ENCODE measurements around the gene SBNO2. TPM values are rescaled to one million over a fixed set of nuclear protein-coding genes. Genes with fewer than 3 reads are reported as not detected.

The SBNO2 gene
- total and polyA plus RNA-seq, 2 donors (not counting 1 experiment from before 2014, with no cell fraction given), result 42.8 to 83.3 TPM

DNA sequence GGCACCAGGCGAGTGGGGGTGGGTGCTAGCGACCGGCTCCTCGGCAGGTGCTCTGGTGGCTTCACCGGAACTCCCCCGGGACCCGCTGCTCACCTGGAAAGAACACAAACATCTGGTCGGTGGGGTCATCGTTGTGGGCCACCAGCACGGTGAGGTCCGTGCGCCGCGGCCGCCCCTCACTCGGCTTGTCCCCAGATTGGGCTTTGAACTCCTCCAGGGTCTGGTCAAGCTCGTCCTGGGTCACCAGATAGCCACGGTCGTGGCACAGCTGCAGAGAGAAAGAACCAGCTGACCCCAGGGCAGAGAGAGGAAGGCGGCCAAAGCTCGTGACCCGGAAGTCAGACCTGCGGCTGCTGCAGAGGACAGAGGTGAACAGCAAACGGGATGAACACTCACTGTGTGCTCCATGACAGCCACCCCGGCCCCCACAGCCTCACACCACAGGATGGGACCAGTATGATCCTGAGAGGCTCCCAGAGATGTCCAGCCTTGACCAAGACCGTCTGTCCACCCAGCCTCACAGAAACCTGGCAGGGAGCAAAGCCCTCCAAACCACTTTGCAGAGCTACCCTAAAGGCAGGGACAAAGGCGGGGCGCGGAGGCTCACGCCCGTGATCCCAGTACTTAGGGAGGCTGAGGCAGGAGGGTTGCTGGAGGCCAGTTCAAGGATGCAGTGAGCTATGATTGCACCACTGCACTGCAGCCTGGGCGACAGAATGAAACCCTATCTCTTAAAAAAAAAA, 80.1 kb downstream of the SBNO2 start:
- peaks cover 35% of the 10 kb centered on the region for H3K4me1 Mint-ChIP-seq
- peak overlapping the region; percentile 97 for H3K4me3 Mint-ChIP-seq
- Histone ChIP-seq H3K27ac (ENCODE audit: low read length in 2 of 2) (peak overlapping the region in 1 of 2 donors; percentile 70), H3K4me1 (ENCODE audit: control insufficient read depth in 2 of 2, insufficient read depth in 2 of 2, low read length in 2 of 2) (peaks cover 24 to 31% of the 10 kb centered on the region in 2 donors), H3K27me3 (replicated peaks in 1 of 4; ENCODE audit: control extremely low read depth in 1 of 4, control insufficient read depth in 3 of 4, insufficient read depth in 4 of 4, low read length in 3 of 4) (no peaks in the 10 kb centered on the region), H3K9ac (ENCODE audit: low read length) (peak overlapping the region; percentile 89), H3K4me2 (replicated peaks; ENCODE audit: low read depth, low read length, poor library complexity, severe bottlenecking) (peak overlapping the region; percentile 89), H2AFZ (ENCODE audit: insufficient read depth, low read depth, low read length, poor library complexity, severe bottlenecking) (no peak overlapping the region), H3K36me3 (replicated peaks in 1 of 2; ENCODE audit: control extremely low read depth in 1 of 2, control insufficient read depth in 1 of 2, extremely low read depth in 1 of 2, insufficient read depth in 2 of 2, low read length in 1 of 2) (peaks cover 0 to 29% of the 10 kb centered on the region in 2 experiments), H3K4me3 (ENCODE audit: control extremely low read depth in 1 of 5, extremely low read depth in 1 of 5, insufficient read depth in 1 of 5, low read depth in 2 of 5, low read length in 4 of 5) (peak overlapping the region in 4 of 5 experiments; percentile 72 to 86 (median 76)), H3K9me3 (ENCODE audit: control extremely low read depth in 1 of 3, control insufficient read depth in 2 of 3, insufficient read depth in 1 of 3, low read length in 2 of 3) (no peaks in the 10 kb centered on the region), H4K20me1 (ENCODE audit: control insufficient read depth, insufficient read depth, low read length, poor library complexity, severe bottlenecking) (peaks cover 52% of the 10 kb centered on the region), H3K79me2 (ENCODE audit: control insufficient read depth, insufficient read depth, low read length) (peaks cover 57% of the 10 kb centered on the region)
- ChIA-PET CTCF (interaction anchor here (0.7 to 2.8 kb wide), 4 partner anchors 27 to 151 kb away, joined by 3 to 7 read pairs (median 5); partner anchors contain the start of gene ARHGAP45), POLR2A (interaction anchor here (0.6 to 2.5 kb wide), 12 partner anchors 8 to 175 kb away, joined by 3 to 14 read pairs (median 4); partner anchors contain the start of genes ARHGAP45, CIRBP and GPX4)
- H3K27me3 Mint-ChIP-seq, result no peaks in the 10 kb centered on the region
- peak overlapping the region; percentile 70 for H3K27ac Mint-ChIP-seq
- no peak for TF ChIP-seq EZH2 (IDR thresholded peaks at IDR 0.05; ENCODE audit: borderline replicate concordance, insufficient read depth, low read depth, low read length, poor library complexity, severe bottlenecking)
- TF ChIP-seq, protein P1, sequence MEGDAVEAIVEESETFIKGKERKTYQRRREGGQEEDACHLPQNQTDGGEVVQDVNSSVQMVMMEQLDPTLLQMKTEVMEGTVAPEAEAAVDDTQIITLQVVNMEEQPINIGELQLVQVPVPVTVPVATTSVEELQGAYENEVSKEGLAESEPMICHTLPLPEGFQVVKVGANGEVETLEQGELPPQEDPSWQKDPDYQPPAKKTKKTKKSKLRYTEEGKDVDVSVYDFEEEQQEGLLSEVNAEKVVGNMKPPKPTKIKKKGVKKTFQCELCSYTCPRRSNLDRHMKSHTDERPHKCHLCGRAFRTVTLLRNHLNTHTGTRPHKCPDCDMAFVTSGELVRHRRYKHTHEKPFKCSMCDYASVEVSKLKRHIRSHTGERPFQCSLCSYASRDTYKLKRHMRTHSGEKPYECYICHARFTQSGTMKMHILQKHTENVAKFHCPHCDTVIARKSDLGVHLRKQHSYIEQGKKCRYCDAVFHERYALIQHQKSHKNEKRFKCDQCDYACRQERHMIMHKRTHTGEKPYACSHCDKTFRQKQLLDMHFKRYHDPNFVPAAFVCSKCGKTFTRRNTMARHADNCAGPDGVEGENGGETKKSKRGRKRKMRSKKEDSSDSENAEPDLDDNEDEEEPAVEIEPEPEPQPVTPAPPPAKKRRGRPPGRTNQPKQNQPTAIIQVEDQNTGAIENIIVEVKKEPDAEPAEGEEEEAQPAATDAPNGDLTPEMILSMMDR (IDR thresholded peaks at IDR 0.05), result no peak
- ATAC-seq (ENCODE audit: low read depth) (no peak), DNase-seq (no peak)
- 82% methylated on average over 31 of the region's 32 CpGs for WGBS (ENCODE audit: insufficient coverage)
- H3K9me3 Mint-ChIP-seq (ENCODE audit: insufficient read depth), result no peaks in the 10 kb centered on the region
- intact Hi-C loops (cut with micrococcal nuclease), result loop anchor here (2.0 kb wide), 2 partner anchors 55 to 73 kb away; partner anchors contain the start of genes RNU6-2 and TMEM259

DNA sequence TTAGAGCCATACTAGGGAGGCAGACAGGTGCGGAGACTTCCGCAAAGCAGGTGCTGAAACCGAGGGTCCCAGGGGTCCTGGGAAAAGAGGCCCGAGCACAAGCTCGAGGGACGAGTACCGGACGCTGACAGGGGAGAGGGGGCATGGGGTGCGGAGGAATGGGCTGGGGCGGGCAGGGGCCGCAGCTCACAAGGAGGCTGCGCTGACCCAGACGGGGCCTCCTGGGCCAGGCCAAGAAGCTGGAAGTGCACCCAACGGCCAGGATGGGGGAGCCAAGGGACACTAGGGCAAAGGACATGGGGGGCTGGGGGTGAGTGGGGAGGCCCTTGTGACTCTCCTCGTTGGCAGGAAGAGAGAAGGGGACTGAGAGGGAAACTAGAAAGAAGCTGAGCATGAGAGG, 80.7 kb downstream of the SBNO2 start:
- H2AFZ ChIP-seq (ENCODE audit: insufficient read depth, low read depth, low read length, poor library complexity, severe bottlenecking), result no peak overlapping the region
- peaks cover 30 to 38% of the 10 kb centered on the region in 2 donors for H3K4me1 ChIP-seq (ENCODE audit: control insufficient read depth in 2 of 2, insufficient read depth in 2 of 2, low read length in 2 of 2)
- H3K4me1 Mint-ChIP-seq, result peaks cover 37% of the 10 kb centered on the region
- no peak overlapping the region for H3K9ac ChIP-seq (ENCODE audit: low read length)
- DNase-seq (no peak), ATAC-seq (ENCODE audit: low read depth) (no peak)
- H3K27ac Mint-ChIP-seq, result peak overlapping the region; percentile 53
- intact Hi-C loops (cut with micrococcal nuclease), result no loop called here
- TF ChIP-seq EZH2 (IDR thresholded peaks at IDR 0.05; ENCODE audit: borderline replicate concordance, insufficient read depth, low read depth, low read length, poor library complexity, severe bottlenecking), result no peak
- TF ChIP-seq, protein P1 (IDR thresholded peaks at IDR 0.05), result no peak
- ChIA-PET CTCF (interaction anchor here (0.7 to 2.8 kb wide), 3 partner anchors 28 to 36 kb away, joined by 3 to 7 read pairs (median 4); no protein-coding TSS in a partner anchor), POLR2A (interaction anchor here (0.8 to 2.5 kb wide), 5 partner anchors 10 to 176 kb away, joined by 3 to 14 read pairs (median 4); partner anchors contain the start of genes ARHGAP45 and CIRBP)
- H3K9me3 Mint-ChIP-seq (ENCODE audit: insufficient read depth), result no peaks in the 10 kb centered on the region
- H3K4me3 Mint-ChIP-seq, result peak overlapping the region; percentile 97
- peak overlapping the region; percentile 89 for H3K4me2 ChIP-seq (replicated peaks; ENCODE audit: low read depth, low read length, poor library complexity, severe bottlenecking)
- H3K36me3 ChIP-seq (replicated peaks in 1 of 2; ENCODE audit: control extremely low read depth in 1 of 2, control insufficient read depth in 1 of 2, extremely low read depth in 1 of 2, insufficient read depth in 2 of 2, low read length in 1 of 2), result peaks cover 0 to 34% of the 10 kb centered on the region in 2 experiments
- H3K27ac ChIP-seq (ENCODE audit: low read length in 2 of 2), result no peak overlapping the region
- H3K79me2 ChIP-seq (ENCODE audit: control insufficient read depth, insufficient read depth, low read length), result peaks cover 57% of the 10 kb centered on the region
- H3K27me3 Mint-ChIP-seq, result no peaks in the 10 kb centered on the region
- no peaks in the 10 kb centered on the region for H3K27me3 ChIP-seq (replicated peaks in 1 of 4; ENCODE audit: control extremely low read depth in 1 of 4, control insufficient read depth in 3 of 4, insufficient read depth in 4 of 4, low read length in 3 of 4)
- peaks cover 58% of the 10 kb centered on the region for H4K20me1 ChIP-seq (ENCODE audit: control insufficient read depth, insufficient read depth, low read length, poor library complexity, severe bottlenecking)
- H3K9me3 ChIP-seq (ENCODE audit: control extremely low read depth in 1 of 3, control insufficient read depth in 2 of 3, insufficient read depth in 1 of 3, low read length in 2 of 3), result no peaks in the 10 kb centered on the region
- WGBS (ENCODE audit: insufficient coverage), result 95% methylated on average over 14 of the region's 15 CpGs
- no peak overlapping the region for H3K4me3 ChIP-seq (ENCODE audit: control extremely low read depth in 1 of 5, extremely low read depth in 1 of 5, insufficient read depth in 1 of 5, low read depth in 2 of 5, low read length in 4 of 5)
